DND-41 (cell line): ENCODE measurements around the gene ESYT3.

Source experiments
- CTCF ChIP-seq: IDR thresholded peaks from 2 replicates; pipeline ENCODE4 v1.5.1; 2012; ENCODE audit warnings: borderline replicate concordance, low read length, moderate library complexity, mild to moderate bottlenecking; ENCODE audit not compliant: poor library complexity, severe bottlenecking; ENCODE audit errors: extremely low read depth
- EZH2 ChIP-seq: IDR thresholded peaks from 3 replicates; pipeline ENCODE4 v1.6.1; 2012; ENCODE audit warnings: borderline replicate concordance, low read depth, mild to moderate bottlenecking, moderate library complexity, low read length, inconsistent platforms; ENCODE audit not compliant: severe bottlenecking

GRCh38 chr3:138496436-138496835 lies 62.0 kb downstream of the ESYT3 start:
- TF ChIP-seq CTCF (no peak), EZH2 (no peak)
